NCI-H774 (cell line): ENCODE data around the gene CD48.
"Not testable (repeated sequence)": the region's sequence is repeated elsewhere in the genome, so short reads cannot be mapped to it uniquely, and the experiment has no call there.

Experiments used
- DNase-seq: peaks from one replicate; lab custom pipeline; 2025; lab: John Stamatoyannopoulos, UW

The CD48 gene

DNA sequence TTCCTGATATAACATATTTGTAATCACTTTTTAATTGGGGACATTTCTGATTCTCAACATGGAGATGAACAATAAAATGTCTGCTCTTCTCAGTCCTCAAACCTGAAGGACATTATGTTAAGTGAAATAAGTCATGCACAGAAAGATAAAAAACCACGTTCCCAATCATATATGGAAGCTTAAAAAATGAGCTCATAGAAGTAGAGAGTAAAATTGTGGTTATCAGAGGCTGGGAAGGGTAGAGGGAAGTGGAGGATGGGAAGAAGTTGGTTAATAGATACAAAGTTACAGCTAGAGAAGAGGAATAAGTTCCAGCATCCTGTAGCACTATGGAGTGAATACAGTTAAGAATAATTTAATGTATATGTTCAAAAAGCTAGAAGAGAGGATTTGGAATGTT is 1.5 kb upstream of the CD48 start:
- DNase-seq, result no peak

DNA sequence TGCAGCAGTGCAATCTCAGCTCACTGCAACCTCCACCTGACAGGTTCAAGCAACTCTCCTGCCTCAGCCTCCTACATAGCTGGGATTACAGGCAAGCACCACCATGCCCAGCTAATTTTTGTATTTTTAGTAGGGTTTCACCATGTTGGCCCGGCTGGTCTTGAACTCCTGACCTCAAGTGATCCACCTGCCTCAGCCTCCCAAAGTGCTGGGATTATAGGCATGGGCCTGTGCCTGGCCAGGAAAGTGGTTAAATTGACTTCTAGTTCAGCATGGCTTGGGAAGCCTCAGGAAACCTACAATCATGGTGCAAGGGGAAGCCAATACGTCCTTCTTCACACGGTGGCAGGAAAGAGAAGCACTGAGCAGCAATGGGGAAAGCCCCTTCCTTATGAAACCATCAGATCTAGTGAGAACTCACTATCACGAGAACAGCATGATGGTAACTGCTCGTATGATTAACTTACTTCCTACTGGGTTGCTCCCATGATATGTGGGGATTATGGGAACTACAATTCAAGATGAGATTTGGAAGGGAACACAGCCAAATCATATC is 981 bp upstream of the CD48 start:
- not testable (repeated sequence) for DNase-seq

DNA sequence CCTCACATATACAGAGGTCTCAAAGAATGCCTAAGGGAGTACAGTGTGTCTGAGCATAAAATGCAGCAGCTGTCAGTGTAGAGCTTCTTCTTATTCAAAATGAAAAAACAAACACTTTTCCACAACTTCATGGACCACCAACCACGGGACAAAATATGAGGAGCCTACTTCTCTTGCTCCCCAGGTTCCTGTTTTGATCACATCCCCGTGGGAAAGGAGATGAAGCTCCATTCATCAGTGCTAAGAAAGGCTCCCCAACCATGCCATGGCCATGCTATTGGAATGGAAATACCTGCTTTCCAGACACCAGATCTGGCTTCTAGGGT is 383 bp downstream of the CD48 start:
- no peak for DNase-seq

DNA sequence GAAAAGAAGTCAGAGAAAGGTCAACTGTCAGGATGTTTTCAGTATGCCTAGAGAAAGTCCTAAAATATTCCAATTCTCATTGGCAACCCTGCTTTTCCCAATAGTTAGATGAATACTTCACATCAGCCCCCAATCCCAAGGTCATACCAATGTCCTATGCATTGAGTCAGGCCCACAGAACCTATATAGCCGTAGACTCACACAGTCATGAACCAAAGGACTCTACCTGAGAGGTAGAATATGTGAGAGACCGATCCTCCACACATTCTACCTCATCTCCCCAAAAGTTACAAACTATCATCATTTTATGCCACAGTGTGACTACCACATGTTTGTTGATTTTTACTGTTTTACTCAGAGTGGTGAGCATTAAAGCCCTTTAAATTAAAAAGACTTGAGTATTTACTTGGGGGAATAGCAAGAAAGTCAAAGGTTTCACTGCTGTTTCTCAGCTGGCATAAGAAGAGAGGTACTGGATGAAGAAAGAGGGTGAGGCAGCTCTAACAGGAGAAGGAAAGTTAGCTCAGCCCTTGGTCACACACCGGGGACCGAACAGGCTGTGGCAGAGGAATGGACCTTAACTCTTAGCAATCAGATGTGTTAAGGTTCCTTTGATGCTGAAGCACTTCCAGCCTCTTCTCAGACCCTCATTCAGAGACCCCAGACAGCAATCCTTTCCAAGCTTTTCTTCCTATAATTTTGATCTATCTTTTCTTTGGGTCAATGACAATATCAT is 937 bp downstream of the CD48 start:
- DNase-seq, result no peak

DNA sequence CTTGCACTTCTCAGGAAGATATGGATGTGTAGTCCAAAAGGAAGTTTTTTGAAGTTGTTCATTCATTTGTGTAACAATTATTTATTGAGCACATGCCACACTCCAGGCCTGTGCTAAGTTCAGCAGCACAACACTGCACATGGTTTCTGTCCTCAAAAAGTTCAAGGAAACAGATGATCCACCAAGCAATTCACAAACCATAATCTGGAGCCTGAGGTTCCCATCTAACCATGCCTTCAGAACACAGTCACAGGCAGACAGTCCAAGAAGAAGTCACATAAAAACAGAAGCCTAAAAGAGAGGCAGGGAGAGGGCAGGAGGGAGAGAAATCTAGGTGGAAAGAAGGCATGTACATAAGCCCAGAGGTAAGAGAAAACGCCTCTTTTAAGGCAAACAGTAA is 1.9 kb downstream of the CD48 start:
- DNase-seq, result no peak

DNA sequence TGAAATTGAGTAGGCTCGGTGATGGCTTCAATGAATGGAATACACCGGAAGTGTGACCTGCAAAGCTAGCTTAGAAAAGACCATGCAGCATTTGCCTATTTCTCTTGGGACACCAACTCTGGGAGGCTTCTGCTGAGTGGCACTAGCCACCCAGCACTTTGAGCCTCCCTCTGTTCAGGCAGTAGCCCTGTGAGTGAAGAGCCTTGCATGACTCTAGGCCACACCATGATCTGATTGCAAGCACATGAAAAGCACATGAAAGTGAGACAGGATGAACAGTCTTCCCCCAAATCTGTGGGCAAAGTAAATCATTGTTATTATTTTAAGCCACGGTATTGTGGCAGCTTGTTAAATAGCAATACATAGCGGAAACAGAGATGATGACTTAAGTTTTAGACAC is 2.8 kb downstream of the CD48 start:
- DNase-seq, result no peak

DNA sequence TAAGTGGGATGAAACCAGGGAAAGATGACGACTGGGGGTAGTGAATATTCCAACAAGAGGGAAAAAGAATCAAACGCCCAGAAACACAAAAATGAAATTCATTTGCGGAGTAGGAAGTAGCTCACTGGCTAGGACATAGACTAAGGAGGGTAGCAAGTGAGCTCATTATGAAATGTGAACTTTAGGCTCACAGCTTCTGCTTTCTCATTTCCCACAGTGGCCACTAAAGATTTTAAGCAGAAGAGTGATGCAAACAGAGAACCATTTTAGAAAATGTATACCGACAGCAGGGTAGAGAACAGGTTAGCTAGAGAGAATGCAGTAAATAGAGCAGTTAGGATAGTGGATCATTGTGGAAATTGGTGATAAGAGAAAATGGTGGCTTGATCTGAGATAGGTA is 3.5 kb downstream of the CD48 start:
- DNase-seq, result no peak

DNA sequence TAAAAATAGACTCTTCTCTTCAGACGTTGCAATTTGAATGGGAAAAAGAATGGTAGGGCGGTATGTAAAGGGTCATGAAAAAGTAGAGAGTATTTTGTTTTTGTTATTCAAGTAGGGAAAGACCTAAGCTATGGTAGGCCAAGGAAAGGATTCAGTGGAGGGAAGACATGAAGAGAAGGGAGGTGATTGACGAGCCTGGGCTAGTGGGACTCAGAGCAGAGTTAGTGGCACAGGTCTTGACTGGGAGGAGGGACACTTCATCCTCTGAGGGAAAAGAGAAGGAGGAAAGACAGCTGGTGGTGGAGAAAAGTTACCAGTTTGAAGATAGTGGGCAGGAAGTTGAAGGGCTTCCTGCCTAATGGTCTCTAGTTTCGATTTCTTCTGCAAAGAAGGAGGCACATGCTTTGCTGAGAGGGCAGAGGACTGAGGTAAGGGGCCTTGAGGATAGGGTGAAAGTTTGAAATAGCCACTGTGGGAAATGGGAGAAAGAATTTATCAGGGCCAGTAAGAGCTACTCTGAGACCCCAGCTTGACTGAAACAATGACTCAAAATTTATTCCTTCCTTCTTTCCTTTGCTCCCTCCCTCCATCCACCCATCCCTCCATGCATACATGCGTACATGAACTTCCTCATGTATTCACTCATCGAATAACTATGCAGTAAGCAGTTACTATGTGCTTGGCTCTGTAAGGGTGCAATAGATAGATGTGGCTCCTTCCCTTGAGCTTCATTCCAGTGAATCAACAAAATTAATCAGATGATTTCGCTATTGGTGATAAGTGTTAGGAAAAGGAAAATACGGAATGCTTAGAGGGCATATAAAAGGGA is 4.2 kb downstream of the CD48 start:
- no peak for DNase-seq

DNA sequence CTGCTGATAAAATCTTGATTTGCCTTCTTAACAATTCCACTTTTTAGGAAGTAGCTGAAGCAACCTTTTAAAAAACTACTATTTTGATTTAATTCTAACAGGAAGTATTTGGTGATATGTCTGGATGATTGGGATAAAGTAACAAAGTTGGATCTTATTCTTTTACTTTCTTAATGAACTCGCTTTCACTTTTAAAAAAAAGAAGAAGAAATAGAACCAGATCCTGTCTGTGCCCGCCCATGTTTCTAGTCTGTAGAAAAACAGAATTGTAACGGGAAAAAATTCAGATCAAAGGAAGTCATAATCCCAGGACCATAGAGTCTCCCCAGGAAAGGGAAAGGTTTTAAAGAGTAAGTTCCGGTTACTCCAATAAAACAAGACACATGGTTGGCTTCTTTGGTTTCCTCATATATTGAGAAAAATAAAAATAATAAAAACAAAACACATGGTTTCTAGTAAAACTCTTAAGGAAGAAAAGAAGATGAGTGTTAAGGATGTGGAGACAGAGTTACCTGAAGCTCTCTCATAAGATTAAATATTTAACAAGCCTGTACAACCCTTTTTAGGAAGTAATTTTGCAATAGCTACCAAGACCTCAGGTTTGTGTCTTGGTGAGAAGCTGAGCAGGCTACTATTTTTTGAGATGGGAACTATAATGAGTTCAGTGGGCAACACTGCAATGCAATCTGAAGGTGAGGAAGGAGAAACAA is 4.9 kb downstream of the CD48 start:
- DNase-seq, result no peak

DNA sequence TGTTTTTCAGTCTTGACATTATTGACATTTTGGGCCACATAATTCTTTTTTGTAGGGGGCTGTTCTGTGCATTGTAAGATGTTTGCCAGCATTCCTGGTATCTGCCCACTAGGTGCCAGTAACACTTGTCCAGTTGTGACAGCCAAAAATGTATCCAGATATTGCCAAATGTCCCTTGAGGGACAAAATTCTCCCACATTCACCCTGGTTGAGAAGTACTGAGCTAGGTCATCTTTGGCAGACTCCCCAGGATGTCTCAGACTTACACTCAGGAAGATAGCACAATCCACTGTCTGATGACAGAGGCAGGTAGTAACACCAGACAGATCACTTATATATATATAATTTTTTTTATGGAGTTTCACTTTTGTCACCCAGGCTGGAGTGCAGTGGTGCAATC is 5.9 kb downstream of the CD48 start:
- DNase-seq, result no peak

DNA sequence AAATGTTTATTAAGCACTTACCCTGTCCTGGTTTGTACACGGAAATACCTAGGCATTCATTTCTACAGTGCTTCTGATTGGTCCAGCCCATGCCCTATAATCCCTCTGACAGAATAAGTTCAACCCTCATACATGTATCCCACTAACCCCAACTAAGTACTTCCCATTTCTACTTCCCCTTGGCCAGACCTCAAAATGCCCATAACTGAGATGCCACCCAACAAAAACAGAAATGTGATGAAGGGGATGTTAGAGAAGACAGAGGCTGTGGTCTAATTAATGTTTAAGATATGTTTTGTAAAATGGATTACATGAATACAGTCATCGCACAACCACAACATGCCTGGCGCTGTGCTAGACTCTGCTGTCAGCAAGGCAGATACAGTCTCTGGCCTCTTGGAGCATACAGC is 6.4 kb downstream of the CD48 start:
- not testable (repeated sequence) for DNase-seq

DNA sequence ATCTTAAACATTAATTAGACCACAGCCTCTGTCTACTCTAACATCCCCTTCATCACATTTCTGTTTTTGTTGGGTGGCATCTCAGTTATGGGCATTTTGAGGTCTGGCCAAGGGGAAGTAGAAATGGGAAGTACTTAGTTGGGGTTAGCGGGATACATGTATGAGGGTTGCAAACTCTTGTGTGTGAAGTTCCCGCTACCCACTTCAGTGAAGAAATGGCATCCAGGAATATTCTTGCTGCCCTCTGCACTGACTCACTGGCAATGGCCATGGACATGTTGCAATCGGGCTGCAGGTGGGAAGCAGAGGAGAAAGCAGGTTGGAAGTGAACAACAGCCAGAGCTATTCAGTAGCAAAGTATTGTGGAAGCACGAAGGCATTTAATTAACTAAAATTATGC is 7.4 kb downstream of the CD48 start:
- no peak for DNase-seq

DNA sequence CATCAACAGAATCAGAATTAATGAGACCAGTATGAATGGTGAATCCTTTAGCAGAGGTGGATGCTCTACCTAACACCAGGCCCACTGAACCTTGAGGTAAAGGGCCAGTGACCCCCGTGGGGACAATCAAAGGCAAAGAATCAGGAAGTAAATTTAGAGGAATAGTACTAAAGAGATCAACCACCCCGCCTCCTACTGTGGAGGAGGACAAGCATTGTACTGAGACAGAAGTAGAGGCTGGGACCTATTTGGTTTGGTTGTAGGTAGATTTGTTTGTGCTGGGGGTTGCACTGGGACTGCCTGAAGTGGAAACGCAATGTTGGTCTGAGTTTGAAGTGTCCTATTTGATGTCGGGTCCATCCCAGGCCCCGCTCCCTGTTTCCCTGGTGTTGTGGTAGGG is 9.5 kb downstream of the CD48 start:
- no peak for DNase-seq

DNA sequence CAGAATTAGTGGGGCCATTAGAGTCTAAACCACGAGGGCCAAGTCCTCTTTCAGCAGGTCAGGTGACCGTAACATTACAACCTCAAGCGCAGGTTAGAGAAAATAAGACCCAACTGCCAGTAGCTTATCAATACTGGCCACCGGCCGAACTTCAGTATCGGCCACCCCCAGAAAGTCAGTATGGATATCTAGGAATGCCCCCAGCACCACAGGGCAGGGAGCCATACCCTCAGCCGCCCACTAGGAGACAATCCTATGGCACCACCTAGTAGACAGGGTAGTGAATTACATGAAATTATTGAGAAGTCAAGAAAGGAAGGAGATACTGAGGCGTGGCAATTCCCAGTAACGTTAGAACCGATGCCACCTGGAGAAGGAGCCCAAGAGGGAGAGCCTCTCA is 19.2 kb downstream of the CD48 start:
- not testable (repeated sequence) for DNase-seq

DNA sequence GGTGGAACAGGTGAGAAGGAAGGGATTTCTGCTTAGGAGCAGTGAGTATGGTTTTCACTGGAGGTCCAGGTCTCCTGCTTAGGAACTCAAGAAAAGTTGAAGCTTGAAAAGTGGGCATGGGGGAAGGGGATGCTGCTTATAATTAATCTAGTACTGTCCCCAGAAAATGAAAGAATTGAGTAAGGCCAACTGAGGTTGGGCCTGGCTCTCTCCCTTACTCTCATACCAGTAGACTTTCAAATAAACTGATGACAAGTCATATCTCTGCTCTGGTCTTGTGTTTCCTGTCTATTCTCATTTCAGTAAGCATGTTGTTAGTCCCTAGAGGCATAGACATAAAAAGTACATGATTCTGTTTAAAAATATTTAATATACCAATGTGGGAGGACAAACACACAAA is 26.4 kb downstream of the CD48 start:
- no peak for DNase-seq

DNA sequence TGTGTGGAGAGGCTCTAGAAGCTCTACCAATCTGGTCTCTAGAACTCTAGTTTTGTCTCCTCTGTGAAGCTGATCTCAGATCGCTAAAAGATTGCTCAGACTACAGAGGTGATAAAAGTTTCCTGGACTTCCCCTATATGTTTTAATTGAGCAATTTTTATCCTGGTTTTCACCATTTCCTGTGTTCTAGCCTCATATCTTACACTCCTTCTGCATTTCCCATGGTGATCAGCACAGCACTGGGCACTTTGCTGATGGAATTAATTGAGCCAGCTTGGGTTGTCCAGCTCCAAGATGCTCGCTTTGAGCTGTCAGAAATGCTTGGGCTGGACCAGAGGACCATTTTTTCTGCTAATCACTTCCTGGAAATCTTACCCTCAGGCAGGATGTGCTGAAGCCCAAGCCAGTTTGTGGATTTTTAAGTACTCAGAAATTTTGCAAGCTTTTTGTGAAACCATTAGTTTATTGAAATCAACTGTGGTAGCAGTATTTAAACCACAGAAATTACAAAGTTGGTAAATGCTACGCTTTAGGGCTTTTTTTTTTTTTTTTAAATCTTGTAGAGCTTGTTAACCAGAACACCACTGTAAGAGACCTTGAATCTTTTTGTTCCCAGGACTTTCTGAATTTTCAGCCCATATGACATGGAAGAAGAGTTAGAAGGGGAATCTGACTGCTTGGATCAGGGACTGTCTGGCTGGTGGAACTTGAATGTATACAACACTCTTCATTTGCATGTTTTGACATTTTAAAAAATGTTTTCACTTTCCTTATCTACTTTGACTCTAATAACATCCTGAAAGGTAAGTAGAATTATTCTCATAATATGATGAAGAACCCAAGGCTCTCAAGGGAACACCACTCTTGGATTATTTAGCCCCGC is 28.4 kb downstream of the CD48 start:
- no peak for DNase-seq

DNA sequence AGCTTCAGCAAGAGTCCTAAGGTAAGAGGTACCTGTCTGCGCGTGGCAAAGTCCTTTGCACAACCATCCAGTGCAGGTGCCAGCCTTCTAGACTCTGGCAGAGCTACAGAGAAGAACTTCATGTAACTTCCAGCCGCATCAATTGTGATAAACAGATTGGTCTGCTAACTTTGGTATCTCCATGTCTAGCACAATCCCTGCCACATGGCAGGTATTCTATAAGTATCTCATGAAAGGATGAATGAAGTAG is 29.8 kb downstream of the CD48 start:
- DNase-seq, result no peak

DNA sequence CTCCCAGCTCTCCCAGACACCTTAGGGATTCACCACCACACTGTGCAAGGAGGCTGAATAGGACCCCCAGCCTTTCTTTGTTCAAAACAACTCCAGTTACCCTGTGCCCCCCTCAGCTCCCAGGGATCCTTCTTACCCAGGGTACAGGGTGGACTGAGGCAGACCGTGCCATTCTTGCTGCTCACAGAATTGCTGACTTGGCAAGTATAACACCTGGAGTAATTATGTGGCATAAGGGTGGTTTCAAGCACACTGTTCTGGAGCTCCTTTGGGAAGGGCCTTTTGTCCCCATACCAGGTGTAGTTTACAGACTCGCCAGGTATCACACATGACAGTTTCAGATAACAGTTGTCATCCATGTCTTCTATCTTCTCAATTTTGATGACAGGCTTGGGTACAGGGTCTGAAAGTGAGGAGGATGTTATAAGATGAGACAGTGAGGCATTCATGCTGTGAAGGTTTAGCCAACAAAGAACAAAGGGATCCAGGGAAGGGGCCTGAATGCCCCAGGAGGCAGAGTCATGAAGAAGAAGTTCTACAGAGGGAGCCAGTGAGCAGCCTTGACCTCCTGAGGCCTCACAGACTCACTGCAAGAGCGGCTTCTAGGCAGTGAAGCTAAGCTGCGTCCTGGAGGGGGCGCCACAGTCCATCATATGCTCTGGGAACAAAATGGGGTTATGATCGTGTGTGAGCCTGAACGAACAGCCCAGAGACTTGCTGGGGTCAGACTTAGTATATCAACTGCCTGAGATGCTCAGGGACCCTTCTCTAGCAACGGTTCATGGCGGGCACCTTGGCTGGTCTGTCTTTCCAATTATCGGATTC is 30.3 kb downstream of the CD48 start:
- DNase-seq, result no peak

DNA sequence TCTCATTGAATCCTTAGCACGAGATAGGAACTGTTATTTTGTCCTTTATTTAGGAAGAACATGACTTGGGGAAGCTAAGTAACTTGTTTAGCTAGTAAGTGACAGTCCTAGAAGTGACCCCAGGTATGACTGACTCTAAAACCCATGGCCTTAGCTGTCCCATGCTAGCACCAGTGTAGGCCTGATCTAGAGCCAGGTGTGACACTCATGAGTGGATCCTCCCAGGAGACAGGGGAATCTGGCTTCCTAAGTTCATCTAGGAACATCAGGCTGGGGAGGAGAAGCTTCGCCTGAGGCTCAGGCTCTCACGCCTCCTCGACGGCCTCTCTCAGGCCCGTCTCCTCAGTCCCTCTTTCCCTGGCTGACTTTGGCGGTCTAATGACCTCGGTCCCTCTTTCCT is 31.2 kb downstream of the CD48 start:
- no peak for DNase-seq

DNA sequence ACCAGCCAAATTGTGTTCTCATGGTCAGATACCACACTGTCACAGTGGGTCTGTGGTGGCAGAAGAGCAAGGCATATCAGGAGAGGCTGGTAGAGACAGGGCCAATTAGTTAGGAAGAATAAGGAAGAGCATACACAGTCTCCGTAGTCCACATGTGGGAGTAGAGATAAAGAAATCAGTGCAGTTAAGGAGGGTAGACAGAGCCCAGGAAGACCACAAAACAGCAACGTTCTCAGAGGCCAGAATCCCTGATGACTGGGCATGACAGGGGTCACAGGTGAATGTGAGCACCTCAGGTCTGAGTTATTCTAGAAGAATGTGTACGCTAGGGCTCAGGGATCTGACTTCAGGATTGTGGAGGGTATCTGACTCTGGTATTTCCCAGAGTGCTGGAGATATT is 31.7 kb downstream of the CD48 start:
- no peak for DNase-seq

DNA sequence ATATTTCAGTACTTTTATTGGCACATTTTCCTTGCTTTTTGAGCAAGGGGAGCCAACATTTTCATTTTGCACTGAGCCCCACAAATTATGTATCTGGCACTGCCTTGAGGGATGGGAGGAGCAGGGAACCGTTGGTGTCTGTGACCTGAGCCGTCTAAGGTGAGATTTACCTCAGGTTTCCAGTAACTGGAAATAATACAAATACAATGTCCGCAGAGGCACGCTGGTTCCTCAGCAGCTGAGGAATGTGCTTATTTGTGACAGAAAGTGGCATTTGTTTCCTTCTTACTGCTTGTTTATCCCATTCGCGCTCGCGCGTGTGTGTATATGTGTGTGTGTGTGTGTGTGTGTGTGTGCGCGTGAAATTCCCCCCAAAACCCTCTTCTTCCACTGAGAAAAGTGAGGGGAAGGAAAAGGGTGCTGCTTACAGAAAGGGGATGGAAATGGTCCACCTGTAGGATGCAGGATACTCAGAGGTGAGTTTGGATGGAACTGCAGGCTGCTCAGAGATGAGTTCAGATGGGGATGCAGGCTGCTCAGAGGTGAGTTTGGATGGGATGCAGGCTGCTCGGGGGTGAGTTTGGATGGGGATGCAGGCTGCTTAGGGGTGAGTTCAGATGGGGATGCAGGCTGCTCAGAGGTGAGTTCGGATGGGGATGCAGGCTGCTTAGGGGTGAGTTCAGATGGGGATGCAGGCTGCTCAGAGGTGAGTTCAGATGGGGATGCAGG is 34.6 kb downstream of the CD48 start:
- no peak for DNase-seq
